T-cell (primary cell): ENCODE data around the gene DLG2. TPM values are rescaled to one million over a fixed set of nuclear protein-coding genes. Genes with fewer than 3 reads are reported as not detected.
"Not testable (repeated sequence)": the region's sequence is repeated elsewhere in the genome, so short reads cannot be mapped to it uniquely, and the experiment has no call there.

Experiments
- ATAC-seq, 4 experiments: fragments of 200-7000 bp in 3 of 4; fragments of 150-1000 bp in 1 of 4; cut with Tn5 transposase; replicated peaks in 1 of 4; 1 replicate in 3 of 4; 2 replicates in 1 of 4; pipeline ENCODE4 v1.10.0; 2021; ENCODE audit warnings: moderate library complexity in 3 of 4, mild to moderate bottlenecking in 2 of 4, moderate number of reproducible peaks in 1 of 4
- CTCF ChIA-PET, 2 donors: fragments of 300-600 bp; sonication (Branson Sonifier 250); formaldehyde crosslinking; loops; one replicate each; lab custom pipeline; 2022; ENCODE audit warnings: antibody characterized with exemption in 2 of 2; lab: Charles Lee
- POLR2A ChIA-PET, 2 donors: fragments of 300-600 bp; sonication (Branson Sonifier 250); formaldehyde crosslinking; loops; one replicate each; lab custom pipeline; 2022; ENCODE audit warnings: antibody characterized with exemption in 2 of 2; lab: Charles Lee
- DNase-seq, 35 experiments: peaks; one replicate each; pipeline versions ENCODE4 v3.0.0 to v3.0.0-alpha.2; 2013 to 2023
- H3K27ac ChIP-seq: one replicate; pipeline ENCODE4 v1.5.1; 2013; ENCODE audit warnings: low read length
- H3K27me3 ChIP-seq, 2 experiments: replicated peaks in 1 of 2; 1 replicate in 1 of 2; 2 replicates in 1 of 2; pipeline versions ENCODE4 v1.6.1 to v1.7.0; 2013; ENCODE audit warnings: low read length in 1 of 2, mixed read lengths in 1 of 2; ENCODE audit not compliant: control insufficient read depth in 2 of 2, insufficient read depth in 2 of 2; ENCODE audit errors: extremely low read depth in 1 of 2
- H3K36me3 ChIP-seq, 2 donors: 1 replicate in 1 of 2; 2 replicates in 1 of 2; pipeline versions ENCODE4 v1.6.1 to v1.7.0; 2013; ENCODE audit warnings: low read length in 1 of 2; ENCODE audit not compliant: control insufficient read depth in 2 of 2, insufficient read depth in 1 of 2; ENCODE audit errors: extremely low read depth in 1 of 2
- H3K4me1 ChIP-seq, 2 experiments: 1 replicate in 1 of 2; 2 replicates in 1 of 2; pipeline versions ENCODE4 v1.6.1 to v1.7.0; 2013; ENCODE audit warnings: low read length in 2 of 2, mixed read lengths in 1 of 2; ENCODE audit not compliant: insufficient read depth in 2 of 2, control insufficient read depth in 1 of 2; ENCODE audit errors: extremely low read depth in 1 of 2
- H3K4me3 ChIP-seq, 2 donors: 1 replicate in 1 of 2; 2 replicates in 1 of 2; pipeline versions ENCODE4 v1.5.1 to v1.7.0; 2013; ENCODE audit warnings: mild to moderate bottlenecking in 2 of 2, low read length in 1 of 2, moderate library complexity in 1 of 2; ENCODE audit not compliant: control insufficient read depth in 1 of 2; ENCODE audit errors: extremely low read depth in 1 of 2
- H3K9me3 ChIP-seq: 2 replicates; pipeline ENCODE4 v1.7.0; 2013
- H3K27ac Mint-ChIP-seq, 2 donors: one replicate each; pipeline ENCODE4 v1.8.0; 2020 to 2021; ENCODE audit warnings: mild to moderate bottlenecking in 2 of 2, mixed read lengths in 2 of 2
- H3K27me3 Mint-ChIP-seq, 2 donors: one replicate each; pipeline ENCODE4 v1.8.0; 2021 to 2022; ENCODE audit warnings: mixed read lengths in 2 of 2
- H3K36me3 Mint-ChIP-seq: one replicate; pipeline ENCODE4 v1.8.0; 2021; ENCODE audit warnings: mixed read lengths
- H3K4me1 Mint-ChIP-seq, 3 donors: one replicate each; pipeline ENCODE4 v1.8.0; 2020 to 2022; ENCODE audit warnings: mixed read lengths in 3 of 3, mild to moderate bottlenecking in 1 of 3
- H3K4me3 Mint-ChIP-seq, 3 donors: one replicate each; pipeline ENCODE4 v1.8.0; 2020 to 2022; ENCODE audit warnings: mild to moderate bottlenecking in 3 of 3, mixed read lengths in 3 of 3, moderate library complexity in 3 of 3
- H3K9me3 Mint-ChIP-seq, 3 donors: one replicate each; pipeline ENCODE4 v1.8.0; 2020 to 2022; ENCODE audit warnings: mixed read lengths in 3 of 3
- WGBS: methylation state at CpG from one replicate; pipeline ENCODE4 v1.1.5; 2013; ENCODE audit warnings: missing lambda C conversion rate; ENCODE audit not compliant: insufficient coverage; 5-methylcytosine and 5-hydroxymethylcytosine counted together
- total RNA-seq, 35 experiments: library from RNA in 6 of 35; stranded (reverse) in 6 of 35; fragments of 120-200 nt in 1 of 35; gene quantifications; one replicate each; pipeline versions ENCODE4 v1.2.1 to v1.2.4 and lab custom pipeline; 2013 to 2026

Gene DLG2
- total RNA-seq, 5 donors from 2014 or later (not counting 1 experiment from before 2014, with no cell fraction given): 2.3 to 4.1 (median 2.9) TPM

- H3K27ac ChIP-seq, H3K36me3 ChIP-seq, CTCF ChIA-PET, H3K4me3 Mint-ChIP-seq, DNase-seq, H3K9me3 ChIP-seq, H3K27me3 ChIP-seq, H3K4me1 Mint-ChIP-seq, H3K4me1 ChIP-seq, ATAC-seq, H3K27ac Mint-ChIP-seq, H3K4me3 ChIP-seq, H3K36me3 Mint-ChIP-seq, POLR2A ChIA-PET, H3K27me3 Mint-ChIP-seq: not testable (repeated sequence)
- peaks cover 4 to 20% (median 16%) of the 10 kb centered on the region in 3 donors for H3K9me3 Mint-ChIP-seq
- no CpG with 5 or more reads among the region's 5 CpGs for WGBS
Measured at GRCh38 chr11:83422641-83423040, 2204.5 kb downstream of the DLG2 start.

- Histone ChIP-seq H3K4me1 (no peaks in the 10 kb centered on the region), H3K4me3 (no peak overlapping the region), H3K36me3 (no peaks in the 10 kb centered on the region), H3K27ac (no peak overlapping the region), H3K27me3 (peaks cover 0 to 4% of the 10 kb centered on the region in 2 experiments), H3K9me3 (no peaks in the 10 kb centered on the region)
- Mint-ChIP-seq H3K27me3 (peaks cover 0 to 4% of the 10 kb centered on the region in 2 donors), H3K4me3 (no peak overlapping the region), H3K27ac (no peak overlapping the region), H3K4me1 (no peaks in the 10 kb centered on the region), H3K9me3 (peaks cover 5 to 14% (median 8%) of the 10 kb centered on the region in 3 donors), H3K36me3 (no peaks in the 10 kb centered on the region)
- POLR2A ChIA-PET: interaction anchor here in 1 of 2 donors (1.0 kb wide), 1 partner anchor 1026 kb away, joined by 3 read pairs; no protein-coding TSS in a partner anchor
- DNase-seq: no peak
- CTCF ChIA-PET: no interaction called here
- WGBS: no CpG with 5 or more reads among the region's 2 CpGs
- ATAC-seq: no peak
Measured at GRCh38 chr11:83410605-83411565, 2216.3 kb downstream of the DLG2 start.

- Mint-ChIP-seq H3K27ac (no peak overlapping the region), H3K4me1 (no peaks in the 10 kb centered on the region), H3K9me3 (peaks cover 1 to 13% (median 8%) of the 10 kb centered on the region in 3 donors), H3K27me3 (peaks cover 2 to 7% of the 10 kb centered on the region in 2 donors), H3K4me3 (no peak overlapping the region), H3K36me3 (no peaks in the 10 kb centered on the region)
- CTCF ChIA-PET: no interaction called here
- Histone ChIP-seq H3K4me3 (no peak overlapping the region), H3K36me3 (no peaks in the 10 kb centered on the region), H3K4me1 (no peaks in the 10 kb centered on the region), H3K27me3 (peaks cover 0 to 4% of the 10 kb centered on the region in 2 experiments), H3K27ac (no peak overlapping the region), H3K9me3 (no peaks in the 10 kb centered on the region)
- POLR2A ChIA-PET: no interaction called here
- no peak for ATAC-seq
- WGBS: no CpG with 5 or more reads among the region's 2 CpGs
- DNase-seq: no peak
Measured at GRCh38 chr11:83409891-83410290, 2217.3 kb downstream of the DLG2 start.

GRCh38 chr11:83409476-83409875 lies 2217.7 kb downstream of the DLG2 start:
- peaks cover 0 to 4% of the 10 kb centered on the region in 2 experiments for H3K27me3 ChIP-seq
- ATAC-seq (no peak), DNase-seq (no peak)
- Mint-ChIP-seq H3K36me3 (no peaks in the 10 kb centered on the region), H3K9me3 (peaks cover 0 to 13% (median 11%) of the 10 kb centered on the region in 3 donors), H3K4me3 (no peak overlapping the region), H3K27ac (no peak overlapping the region), H3K27me3 (peaks cover 3 to 8% of the 10 kb centered on the region in 2 donors), H3K4me1 (no peaks in the 10 kb centered on the region)
- CTCF ChIA-PET: no interaction called here
- POLR2A ChIA-PET: no interaction called here
- H3K4me1 ChIP-seq: no peaks in the 10 kb centered on the region
- no peak overlapping the region for H3K27ac ChIP-seq
- no CpG with 5 or more reads among the region's 1 CpG for WGBS
- H3K4me3 ChIP-seq: no peak overlapping the region
- no peaks in the 10 kb centered on the region for H3K36me3 ChIP-seq
- no peaks in the 10 kb centered on the region for H3K9me3 ChIP-seq

GRCh38 chr11:83408946-83409345 lies 2218.2 kb downstream of the DLG2 start:
- DNase-seq: no peak
- no peaks in the 10 kb centered on the region for H3K36me3 ChIP-seq
- peaks cover 0 to 12% (median 11%) of the 10 kb centered on the region in 3 donors for H3K9me3 Mint-ChIP-seq

More at GRCh38 chr11:83408946-83409345, 2218.2 kb downstream of the DLG2 start:
- no peaks in the 10 kb centered on the region for H3K9me3 ChIP-seq
- Mint-ChIP-seq H3K27me3 (peaks cover 3 to 8% of the 10 kb centered on the region in 2 donors), H3K36me3 (no peaks in the 10 kb centered on the region), H3K27ac (no peak overlapping the region), H3K4me3 (no peak overlapping the region), H3K4me1 (no peaks in the 10 kb centered on the region)
- no peak for ATAC-seq
- no peaks in the 10 kb centered on the region for H3K4me1 ChIP-seq
- WGBS: 55% methylated on average over 1 of the region's 1 CpG
- peaks cover 0 to 4% of the 10 kb centered on the region in 2 experiments for H3K27me3 ChIP-seq
- CTCF ChIA-PET: no interaction called here
- H3K4me3 ChIP-seq: no peak overlapping the region
- H3K27ac ChIP-seq: no peak overlapping the region
- POLR2A ChIA-PET: no interaction called here
